Activated CD8-positive, alpha-beta memory T cell treated with anti-CD3 and anti-CD28 coated beads, Interleukin-2, amount 50 U/mL, for 24 hours (primary cell): ENCODE results near the gene SLFN12.
"Not testable (repeated sequence)": the region's sequence is repeated elsewhere in the genome, so short reads cannot be mapped to it uniquely, and the experiment has no call there.

Experiments
- DNase-seq: peaks from one replicate; pipeline ENCODE4 v3.0.0-alpha.2; 2020; ENCODE audit errors: extremely low read depth

Gene SLFN12

DNA sequence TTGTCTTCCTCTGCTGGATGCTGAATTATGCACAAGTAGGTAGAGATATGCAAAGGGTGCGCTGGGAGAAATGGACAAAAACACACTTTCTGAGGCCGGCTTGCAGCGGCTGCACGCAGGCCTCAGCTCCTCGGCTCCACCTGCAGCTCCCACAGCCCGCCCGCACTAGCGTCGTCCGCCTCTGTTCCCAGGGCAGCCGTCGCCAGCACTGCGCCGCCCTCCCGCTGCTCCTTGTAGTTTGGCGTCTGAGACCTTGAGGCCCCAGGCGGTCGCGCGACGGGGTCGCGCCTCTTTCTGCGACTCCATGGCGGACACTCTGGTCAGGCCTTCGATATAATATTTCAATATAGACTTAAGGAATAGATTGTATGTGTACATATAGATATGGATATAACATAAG lies 24.8 kb downstream of the SLFN12 start:
- no peak for DNase-seq

DNA sequence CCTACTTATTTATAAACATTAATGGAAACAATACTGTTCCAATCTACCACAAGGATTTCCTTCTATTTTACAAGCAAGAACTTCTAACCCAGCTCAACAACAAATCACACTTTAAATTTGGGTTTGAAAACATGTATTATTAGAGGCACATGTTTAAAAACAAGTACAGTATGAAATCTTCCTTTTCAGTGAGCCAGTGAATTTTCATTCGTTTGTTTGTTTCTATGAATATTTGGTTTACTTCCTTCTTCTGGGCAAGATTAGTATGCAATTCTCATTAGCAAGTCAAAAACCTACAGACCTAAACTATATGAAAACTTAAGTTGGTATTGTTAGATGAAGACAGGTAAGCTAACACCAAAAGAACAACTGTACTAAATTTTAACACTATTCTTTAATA lies 25.7 kb downstream of the SLFN12 start:
- no peak for DNase-seq

DNA sequence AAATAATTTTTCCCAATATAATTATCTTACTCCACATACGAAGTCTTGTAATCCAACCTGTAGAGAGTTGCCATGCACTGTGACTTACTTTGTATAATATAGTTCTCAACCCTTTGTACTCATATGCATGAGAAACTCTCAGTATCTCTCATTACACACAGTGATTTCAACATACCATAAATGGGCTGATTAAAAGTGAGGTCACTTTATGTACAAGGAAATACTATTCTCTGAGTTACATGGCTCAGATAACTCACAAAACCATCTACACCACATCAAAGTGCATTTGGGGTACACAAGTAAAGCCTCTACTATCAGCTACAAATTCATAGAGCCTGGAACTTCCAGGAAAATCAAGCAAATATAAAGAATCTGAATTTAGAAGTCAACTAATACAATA lies 27.9 kb downstream of the SLFN12 start:
- DNase-seq = no peak

DNA sequence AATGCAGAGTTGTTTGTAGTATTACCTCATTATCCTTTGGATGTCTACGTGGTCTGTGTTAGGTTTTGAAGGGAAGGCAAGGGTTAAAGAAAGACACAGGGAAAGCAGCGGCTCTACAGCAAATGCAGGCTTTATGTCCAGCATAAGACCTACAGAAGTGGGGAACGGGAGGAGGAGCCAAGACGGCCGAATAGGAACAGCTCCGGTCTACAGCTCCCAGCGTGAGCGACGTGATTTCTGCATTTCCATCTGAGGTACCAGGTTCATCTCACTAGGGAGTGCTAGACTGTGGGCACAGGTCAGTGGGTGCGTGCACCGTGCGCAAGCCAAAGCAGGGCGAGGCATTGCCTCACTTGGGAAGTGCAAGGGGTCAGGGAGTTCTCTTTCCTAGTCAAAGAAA lies 38.5 kb downstream of the SLFN12 start:
- not testable (repeated sequence) for DNase-seq

GRCh38 chr17:35390663-35391062 lies 41.6 kb downstream of the SLFN12 start:
- DNase-seq = no peak

DNA sequence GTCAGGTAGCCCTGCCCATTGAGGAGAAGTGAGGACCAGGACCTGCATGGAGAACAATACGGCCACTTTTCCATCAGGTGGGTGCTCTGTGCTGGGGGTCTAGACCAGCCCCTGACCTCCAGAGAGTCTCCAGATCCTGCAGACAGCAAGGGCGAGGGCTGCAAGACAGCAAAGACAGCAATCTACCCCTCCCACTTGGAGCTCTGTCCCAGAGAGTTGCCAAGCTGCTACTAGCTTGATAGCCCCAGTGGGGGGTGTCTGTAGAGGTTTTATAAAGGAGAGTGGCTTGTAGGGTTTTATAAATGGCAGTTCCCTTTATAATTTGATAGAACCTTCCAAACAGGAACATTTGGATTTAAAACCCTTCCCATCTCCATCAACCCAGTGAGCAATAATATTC lies 42.1 kb downstream of the SLFN12 start:
- DNase-seq = no peak

DNA sequence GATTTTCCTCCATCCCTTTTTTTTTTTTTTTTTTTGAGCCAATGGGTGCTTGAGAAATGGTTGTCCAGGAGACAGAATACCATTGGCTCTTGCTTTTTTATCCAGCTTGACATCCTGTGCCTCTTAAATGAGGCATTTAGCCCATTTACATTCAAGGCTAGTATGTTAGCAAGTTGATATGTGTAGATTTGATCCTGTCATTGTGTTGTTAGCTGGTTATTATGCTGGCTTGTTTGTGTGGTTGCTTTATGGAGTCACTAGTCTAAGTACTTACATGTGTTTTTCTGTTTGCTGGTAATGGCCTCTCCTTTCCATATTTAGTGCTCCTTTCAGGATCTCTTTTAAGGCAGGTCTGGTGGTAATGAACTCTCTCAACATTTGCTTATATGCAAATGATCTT lies 44.8 kb downstream of the SLFN12 start:
- DNase-seq = no peak

DNA sequence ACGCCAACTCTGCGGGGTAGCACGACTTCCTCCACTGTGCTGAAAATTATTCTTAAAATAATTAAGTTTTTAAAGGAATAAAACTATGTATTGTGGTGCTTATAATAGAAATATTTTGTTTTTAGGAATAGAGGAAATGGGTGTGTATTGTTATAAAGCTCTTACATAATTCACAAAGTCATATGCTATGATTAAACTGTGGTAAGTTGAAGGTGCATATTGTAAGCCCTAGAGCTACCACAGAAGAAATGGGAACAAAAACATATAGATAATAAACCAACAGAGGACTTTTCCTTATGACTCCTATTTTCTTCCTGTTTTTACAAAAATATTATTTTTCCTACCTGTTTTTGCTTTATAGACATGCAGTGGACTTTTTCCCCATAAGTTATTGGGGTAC lies 54.6 kb downstream of the SLFN12 start:
- DNase-seq = no peak

GRCh38 chr17:35377068-35377467 lies 55.2 kb downstream of the SLFN12 start:
- no peak for DNase-seq

DNA sequence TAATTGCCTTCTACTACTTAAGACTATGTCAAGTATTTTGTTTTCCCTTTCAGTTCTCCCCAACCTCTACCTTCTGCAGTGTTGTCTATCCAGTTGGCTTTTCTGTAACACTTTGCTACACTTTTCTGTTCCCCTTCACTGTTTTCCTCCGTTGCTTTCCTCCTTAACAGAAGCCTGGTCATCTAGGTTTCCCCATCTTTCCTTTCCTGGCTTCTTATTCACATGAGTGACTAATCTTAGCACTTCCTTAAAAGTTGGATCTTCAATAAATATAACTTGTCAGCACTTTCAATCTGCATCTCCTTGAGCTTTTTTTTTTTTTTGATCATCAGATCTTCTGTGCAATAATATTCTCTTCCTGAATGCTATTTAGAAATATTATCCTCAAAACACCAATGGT lies 56.1 kb downstream of the SLFN12 start:
- DNase-seq = no peak

DNA sequence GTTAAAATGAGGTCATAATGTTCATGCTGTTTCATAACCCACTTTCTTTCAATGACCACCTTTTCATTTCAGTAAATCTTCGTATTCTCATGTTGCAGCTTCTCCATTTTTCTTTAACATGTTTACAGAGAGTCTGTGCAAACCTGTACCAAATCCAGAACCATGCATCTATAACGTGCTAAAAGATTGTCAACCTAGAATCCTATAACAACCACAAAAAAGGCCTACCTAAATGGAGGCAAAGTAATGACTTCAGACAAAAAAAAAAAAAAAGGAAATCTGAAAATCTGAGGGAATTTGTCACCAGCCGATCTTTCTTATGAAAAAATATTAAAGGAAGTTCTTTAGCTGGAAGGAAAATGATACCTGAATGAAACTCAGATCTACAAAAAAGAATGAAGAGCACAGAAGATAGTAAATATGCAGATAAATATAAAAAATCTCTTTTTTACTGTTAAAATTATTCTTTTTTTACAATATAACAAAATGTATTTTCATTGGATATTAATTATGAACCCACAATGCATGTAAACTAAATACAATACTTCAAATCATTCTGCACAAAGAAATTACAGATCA lies 57.4 kb downstream of the SLFN12 start:
- DNase-seq = no peak

DNA sequence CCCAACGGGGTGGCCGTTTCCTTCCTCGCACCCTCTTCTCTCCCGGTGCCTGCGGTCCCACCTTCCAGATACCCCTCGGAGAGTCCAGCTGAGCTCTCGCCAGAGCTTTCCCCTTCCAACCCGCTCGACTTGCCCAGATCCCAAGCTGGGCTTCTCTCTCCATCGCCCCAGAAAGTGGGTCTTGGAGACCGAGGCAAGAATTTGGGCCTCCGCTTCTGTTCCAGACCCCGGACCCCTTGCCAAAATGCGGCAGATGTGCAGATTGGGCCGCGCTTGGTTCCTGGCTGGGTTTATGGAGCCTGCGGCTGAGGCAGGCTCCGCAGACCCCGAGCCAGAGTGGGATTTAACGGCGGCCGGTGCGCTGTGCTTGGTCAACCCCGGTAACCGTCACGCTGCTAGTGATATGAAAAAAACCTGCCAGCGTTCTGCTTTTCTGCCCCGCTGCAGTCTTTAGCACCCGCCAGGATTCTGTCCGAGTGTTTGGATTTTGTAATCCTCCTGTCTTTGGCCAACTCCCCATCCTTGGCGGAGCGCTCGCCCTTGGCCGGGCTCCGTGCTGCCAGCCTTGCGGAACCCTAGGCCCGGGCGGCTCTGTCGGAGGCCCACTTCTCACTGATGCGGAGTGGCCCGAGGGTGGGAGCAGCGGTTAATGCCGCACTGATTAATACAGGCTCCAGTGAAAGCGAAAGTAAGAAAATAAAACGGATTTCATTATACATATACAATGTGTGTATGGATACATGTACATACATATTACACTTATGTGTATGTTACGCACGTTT lies 58.1 kb downstream of the SLFN12 start:
- no peak for DNase-seq

- DNase-seq = peak; percentile 76
Measured at GRCh38 chr17:35373534-35373983, 58.7 kb downstream of the SLFN12 start, which contains the start of gene SLFN11. TSS of gene SLFN11 (minus strand) at chr17:35373621. CDS start at chr17:35363807, 9,814 bp downstream.

GRCh38 chr17:35372846-35373533 lies 59.3 kb downstream of the SLFN12 start:
- DNase-seq = no peak

GRCh38 chr17:35371934-35372333 lies 60.4 kb downstream of the SLFN12 start:
- DNase-seq = no peak

GRCh38 chr17:35368081-35368830 lies 64.0 kb downstream of the SLFN12 start:
- DNase-seq = no peak

GRCh38 chr17:35361027-35361426 lies 71.3 kb downstream of the SLFN12 start:
- DNase-seq = no peak
